HG02884 (cell line): ENCODE measurements around the gene HOXA7.

Experiments
- ATAC-seq: cut with Tn5 transposase; IDR thresholded peaks from one replicate; pipeline ENCODE4 v1.9.1; 2021; ENCODE audit warnings: mild to moderate bottlenecking, moderate library complexity; ENCODE audit not compliant: unreplicated experiment

Gene HOXA7

DNA sequence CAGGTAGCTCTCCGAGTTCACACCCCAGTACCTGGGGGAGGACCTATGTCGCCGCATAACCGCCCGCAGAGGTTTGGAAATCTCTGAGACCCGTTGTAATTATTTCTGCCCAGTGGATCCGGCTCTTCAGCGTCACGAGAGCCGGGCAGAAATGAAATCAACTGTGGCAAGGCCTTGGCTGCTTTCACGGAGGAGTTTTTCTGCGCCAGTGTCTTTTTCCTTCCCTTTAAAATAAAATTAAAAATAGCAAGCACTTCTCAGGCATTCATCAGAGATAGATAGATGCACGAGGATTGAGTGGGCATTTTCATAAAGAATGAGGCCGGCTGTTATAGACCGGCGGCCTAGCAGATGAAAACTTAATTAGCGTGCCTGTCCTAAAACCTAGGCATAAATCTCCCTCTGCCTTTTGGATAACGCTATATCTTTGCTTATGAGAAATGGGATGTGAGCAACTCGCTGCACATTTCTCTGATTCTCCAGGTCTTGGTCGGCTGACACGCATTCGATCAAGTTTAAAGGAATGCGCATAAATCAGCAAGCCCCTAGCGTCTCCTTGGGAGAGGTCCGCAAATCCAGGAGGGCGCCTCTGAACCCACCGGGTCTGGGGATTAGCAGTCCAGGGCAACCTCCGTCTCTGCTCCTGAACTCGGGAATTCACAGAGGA, 37.0 kb upstream of the HOXA7 start:
- no peak for ATAC-seq

DNA sequence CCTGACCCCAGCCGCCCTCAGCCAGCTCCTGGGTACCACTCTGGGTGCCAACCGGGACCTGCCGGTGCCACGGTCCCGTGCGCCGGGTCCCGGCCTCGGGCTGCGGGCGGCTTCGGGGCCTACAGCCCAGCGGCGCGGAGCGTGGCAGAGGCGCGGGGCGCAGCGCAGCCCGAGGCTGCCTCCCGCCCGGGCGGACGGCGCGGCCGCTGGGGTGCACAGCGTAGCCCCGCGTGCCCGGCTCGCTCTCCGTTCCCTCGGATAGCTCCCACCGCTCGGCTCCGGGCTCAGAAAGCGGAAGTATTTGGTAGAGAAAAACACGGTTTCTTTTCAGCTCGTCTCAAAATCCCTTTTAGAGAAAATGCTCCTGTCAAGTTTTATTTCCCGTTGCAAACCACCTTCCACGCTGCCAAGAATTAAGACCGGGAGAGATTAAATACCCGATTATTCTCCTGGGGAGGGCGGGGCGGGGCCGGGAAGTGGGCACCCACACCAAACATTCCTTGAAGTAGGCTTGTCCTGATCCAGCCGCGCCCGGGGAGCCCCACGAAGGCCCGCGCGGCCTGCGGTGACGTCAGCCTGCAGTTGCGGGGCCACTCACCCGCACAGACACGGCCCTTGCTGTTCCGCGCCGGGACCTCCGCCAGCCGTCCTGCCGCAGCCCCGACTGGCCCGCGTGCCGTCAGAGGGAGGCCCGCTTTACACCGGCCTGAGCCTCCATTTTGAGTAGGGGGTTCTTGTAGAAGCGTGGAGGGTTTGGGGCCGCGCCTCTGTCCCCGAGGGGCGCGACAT, 36.3 kb upstream of the HOXA7 start:
- ATAC-seq, result no peak

DNA sequence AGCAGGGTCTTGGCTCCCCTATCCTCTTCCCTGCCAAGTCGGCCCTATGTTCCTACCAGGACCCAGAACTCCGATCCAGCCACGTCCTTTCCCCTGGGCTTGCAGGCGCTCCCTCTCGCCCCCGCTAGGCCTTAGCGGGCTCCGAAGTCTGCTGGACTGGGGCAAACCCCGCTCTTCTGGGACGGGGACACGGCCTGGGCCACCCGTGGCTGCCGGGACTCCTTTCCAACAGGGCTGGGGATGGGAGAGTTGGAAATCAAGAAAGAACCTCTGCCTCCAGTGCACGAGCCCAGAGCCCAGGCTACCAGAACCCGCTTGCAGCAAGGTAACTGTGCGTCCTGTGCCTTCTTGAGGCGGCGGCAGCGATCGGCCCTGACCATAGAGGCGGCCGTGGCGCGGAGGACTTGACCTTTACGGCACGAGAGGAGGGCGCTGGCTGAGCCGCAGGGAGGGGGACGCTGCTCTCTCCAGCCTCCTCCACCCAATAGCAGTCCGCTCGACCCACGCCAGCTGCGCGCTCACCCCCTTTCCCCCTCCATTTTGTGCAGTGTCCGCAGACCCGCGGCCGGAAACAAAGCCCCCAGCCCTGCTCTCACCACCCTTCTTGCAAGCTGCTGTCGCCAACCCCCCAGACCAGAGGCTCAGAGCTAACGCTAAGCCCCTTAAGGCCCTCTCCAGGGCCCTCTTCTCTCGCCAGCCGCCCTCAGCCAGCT, 35.5 kb upstream of the HOXA7 start:
- ATAC-seq, result no peak

DNA sequence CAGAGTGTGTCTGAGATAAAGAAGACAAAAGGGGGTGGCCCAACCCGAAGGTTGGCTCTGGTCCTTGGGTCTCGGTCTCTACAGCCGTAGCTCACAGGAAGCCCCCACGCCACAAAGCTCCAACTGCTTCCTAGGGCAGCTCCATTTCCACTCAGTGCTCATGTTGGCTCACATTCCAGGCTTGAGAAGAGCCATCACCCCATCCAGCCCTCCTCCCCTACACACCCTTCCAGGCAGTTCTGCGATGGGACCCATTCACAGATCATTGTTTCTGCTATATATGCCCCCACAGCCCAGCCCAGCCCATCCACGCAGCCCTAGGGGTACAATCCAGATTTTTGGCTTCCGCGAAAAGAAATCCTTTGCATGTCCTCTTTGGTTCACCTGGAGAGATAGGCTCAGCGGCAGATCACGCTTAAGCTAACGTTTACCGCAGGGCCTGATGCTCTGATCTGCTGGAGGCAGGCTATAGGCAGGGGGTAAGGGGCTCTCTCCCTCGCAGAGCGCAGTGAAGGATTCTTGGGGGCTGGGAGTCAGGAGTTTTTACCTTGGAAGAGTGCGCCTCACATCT, 34.8 kb upstream of the HOXA7 start:
- no peak for ATAC-seq

DNA sequence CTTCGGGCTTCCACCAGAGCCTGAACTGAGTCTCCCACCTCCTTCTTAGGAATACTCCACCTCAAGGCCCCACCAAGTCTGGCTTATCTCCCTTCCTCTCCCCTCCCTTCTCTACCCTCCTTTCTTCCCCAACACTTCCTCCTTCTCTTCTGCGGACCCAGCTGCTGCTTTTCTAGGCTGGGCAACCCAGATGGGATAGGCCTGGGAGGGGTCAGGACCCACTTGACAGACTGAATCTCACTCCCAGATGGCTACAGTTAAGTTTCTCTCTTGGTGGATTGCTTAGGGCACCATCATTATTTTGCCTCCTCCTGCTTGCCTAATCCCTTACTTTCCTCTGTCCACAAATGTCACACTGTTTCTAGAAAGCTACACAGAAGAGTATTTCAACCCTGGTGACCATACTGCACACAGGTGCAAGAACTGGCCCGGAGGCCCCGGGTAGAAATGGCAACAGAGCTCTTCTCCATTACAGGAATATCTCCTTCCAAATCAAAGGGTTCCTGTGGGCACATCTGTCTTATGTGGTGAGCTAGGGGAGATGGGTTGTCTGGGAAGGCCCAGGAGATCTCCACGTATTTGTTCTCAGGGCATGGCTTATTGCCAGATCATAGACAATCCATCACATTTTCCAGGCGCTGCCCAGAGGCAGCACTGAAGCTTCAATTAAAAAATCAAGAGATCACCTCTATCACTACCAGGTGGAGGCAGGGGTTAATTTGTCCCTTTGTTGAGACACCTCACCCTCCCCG, 33.7 kb upstream of the HOXA7 start:
- ATAC-seq, result no peak

DNA sequence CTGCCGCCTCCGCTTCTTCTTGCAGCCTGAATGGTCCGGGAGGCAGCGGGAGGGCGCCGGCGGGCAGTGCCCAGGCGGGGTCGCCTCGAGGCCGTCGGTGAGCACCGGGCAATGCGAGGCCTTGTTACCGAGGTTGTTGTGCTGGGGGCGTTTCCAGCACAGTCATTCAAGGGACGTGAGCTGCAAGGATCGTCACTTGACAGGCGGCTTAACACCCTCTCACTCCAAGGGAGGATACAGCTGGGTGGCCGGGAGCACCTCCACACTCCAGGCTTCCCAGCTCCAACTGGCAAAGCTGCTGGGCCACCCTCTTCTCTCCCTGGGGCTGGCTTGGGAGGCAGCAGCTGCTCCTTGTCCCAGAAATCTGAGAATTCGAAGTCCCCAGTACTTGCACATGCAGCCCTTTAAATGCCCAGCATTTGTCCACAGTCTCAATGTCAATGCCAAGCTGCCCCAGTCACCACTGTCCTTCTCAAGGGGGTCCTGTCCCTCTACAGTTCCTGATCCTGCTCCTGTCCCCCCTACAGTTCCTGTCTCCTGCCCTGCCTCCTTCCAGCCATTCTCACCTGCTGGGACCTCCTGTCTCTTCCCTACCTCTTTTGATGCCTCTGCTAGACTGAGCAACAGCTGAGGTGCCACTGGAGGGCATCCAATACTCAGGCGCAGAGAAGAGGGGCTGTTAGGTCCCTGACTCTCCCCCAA, 33.0 kb upstream of the HOXA7 start:
- no peak for ATAC-seq

DNA sequence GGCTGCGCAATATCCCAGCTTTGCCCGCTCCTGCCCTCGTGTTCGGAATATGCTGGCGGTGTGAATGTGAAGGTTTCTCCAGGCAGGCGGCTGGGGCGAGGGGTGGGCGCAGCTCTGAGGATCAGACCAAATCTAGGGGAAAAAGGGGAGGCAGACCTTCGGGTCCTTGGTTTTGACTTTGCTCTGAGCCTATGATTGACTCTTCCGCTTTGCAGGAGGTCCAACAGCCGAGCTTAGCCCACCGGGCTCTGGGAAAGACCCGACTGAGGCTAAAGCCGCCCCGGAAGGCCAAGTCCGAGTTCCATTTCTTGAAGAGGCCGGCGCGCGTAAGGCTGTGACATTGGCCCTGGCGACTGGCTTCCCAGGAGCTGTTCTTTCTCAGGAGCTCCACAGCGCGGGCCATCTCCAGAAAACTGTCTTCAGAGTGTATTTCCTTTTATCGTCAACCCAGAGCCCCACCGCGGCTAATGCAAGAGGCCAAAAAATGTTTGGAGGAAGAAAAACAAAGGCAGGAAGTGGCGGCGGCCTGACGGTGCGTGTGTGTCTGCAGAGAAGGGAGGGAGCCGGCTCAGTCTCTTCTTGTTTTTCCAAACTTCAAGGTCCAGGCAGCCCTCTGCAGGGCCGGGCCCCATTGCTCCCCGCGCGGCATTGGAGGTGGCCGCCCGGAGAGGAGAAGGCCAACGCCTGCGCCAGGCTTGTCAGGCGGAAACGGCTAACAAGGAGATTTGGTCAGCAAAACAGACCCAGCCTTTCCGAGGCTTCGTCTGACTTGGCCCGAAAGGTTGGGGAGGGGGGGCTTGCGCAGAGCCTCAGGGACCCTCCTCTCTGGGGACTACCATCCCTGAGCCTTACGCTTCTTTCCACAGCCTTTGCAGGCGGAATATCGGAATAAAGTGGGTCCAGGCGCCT, 32.2 kb upstream of the HOXA7 start:
- no peak for ATAC-seq

DNA sequence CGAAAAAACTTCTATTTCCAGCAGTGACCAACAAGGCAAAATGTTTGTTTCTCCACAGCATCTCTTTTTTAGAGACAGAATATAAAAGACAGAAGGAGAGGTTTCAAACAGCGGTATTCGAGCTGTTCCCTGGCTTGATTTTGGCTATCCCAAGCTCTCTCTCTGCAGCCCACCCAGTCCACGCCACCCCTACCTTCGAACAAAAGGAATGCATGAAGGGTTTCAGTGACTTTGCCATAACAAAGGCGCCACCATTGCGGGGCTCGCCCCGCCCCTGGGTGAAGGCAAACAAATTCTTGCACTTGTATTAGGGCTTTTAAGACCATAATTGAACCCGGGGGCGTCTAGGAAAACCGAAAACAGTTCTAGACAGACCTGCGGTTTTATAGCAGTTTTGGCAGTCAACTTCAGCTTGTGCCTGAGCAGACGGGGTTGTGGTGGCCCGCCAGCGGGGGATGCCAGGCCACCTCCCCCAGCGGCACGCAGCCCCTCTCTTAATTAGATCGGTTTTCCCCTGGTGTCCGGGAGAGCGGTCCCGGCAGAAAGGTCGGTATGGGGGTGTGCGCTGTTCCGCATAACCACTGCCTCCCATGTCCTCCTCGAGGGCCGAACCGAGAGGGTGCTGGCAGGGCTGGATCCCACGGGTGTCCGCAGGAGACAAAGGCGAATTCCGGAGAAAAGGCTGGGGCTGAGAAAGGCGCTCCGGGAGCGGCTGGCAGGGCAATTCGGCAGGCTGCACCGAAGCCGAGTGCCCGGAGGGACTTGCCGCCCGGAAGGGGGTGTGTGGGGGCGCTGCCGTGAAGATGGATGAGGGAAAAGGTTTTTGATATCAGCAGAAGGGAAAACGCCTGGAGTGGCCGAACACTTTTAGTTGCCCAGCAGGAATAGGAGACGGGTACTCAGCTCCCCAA, 31.3 kb upstream of the HOXA7 start:
- ATAC-seq, result no peak

DNA sequence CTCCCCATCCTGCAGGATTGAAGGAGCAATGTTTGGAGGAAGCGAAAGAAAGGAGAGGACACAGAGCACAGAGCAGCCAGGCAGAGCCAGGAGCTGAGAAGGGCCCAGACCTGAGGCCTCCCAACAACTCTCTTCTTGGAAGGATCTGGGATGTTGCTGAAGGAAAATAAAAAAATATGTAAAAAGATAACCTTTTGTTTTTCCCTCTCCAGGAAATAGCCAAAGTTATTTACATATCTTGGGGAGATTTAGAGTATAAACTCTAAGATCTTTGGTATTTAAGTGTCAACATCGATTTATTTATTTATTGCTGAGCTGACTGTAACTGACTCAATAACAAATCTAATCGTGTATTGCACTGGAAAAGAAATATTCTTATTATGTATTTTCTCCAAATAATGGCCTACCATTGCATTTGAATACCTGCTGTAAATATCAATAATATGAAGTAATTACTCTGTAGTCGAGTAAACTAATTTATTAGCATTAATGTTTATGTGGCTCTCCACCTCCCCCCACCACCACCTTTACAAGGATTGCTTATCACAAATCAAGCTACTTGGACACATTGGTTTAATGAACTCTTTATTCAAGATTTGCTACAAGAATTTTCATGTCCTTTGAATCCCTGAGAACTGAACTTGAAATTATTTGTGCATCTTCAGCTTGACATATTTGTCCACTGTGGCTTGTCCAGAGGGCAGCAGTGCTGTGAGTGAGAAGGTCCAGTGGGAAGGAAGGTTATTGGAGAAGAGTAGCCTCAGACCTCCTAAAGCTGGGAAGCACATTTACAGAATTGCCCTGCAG, 30.4 kb upstream of the HOXA7 start:
- ATAC-seq, result no peak

DNA sequence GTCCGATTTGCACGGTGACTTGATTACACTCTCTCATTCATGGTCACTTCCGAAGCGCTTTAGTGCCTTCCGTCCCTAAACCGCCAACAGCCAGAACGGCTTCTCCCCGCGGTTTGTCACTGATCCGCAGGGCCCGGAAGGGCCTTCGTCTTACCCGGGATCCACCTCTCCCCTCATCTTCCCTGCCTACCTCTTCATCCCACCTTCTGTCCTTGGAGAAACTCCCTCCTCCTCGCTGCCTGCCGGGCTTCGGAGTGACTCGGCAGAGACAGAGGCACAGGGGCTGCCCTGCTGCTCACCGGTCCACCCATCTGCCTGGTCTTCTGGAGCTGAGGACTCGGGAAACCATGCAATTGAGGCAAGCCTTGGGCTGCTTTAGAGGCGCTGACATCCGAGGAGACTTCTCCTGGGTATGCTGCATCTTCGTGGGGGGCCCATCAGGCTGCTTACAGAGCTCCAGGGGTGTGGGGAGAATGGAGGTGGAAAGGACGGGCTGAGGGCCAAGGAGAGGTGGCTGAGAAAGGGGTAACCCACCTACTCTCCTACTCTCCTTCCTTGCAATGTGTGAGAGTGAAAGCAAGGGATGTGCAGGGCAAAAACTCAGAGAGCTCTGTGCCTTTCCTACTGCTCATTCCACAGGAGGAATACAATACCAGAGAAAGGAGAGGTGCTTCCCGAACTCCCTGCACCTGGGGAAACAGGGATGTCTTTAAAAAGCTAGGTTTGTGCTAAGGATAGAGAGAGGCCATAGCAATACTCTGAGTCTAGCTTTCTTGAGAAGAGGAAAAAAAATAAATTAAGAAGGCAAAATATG, 29.6 kb upstream of the HOXA7 start:
- ATAC-seq, result no peak

DNA sequence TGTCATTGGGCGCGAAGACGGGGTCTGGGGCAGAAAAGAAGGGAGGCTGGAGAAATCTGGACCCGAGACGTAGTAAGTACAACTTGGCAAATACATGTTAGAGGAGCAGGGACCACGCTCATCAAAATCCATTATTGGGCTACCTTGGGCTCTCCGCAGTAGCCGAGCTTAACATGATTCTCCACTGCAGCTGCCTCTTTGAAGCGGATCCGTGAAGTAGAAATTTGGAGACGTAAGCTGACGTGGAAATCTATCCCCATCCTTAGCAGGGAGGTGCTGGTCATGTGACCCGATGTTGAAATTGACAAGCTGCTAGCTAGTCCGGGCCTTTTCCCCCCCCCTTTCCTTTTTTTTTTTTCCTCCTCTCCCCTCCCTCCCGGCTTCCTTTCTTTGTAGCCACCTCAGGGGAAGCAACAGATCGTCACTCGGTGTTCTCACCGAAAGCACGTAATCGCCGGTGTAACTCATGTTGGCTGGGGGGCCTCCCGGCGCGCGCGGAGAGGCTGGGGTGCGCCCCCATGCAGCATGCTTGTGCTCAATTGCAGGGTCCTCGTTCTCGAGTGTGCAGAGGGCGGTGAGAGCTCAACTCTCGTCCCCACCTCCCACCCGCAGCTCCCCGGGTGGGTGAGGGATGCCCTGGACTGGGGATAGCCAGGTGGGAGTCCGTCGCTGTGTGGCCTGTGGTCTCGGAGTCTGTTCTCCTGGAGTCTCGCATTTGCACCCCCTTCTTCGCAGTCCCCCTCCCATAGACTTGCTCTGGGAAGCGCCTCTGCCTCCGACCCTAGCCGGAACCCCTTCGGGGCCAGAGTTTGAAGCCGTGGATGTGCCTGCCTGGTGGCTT, 28.8 kb upstream of the HOXA7 start, which contains the start of gene HOXA11:
Gene HOXA11 (minus strand): TSS at position 220 of the 841 bp plus-strand sequence. CDS start 88 bp downstream, at position 132.
- ATAC-seq, result no peak

DNA sequence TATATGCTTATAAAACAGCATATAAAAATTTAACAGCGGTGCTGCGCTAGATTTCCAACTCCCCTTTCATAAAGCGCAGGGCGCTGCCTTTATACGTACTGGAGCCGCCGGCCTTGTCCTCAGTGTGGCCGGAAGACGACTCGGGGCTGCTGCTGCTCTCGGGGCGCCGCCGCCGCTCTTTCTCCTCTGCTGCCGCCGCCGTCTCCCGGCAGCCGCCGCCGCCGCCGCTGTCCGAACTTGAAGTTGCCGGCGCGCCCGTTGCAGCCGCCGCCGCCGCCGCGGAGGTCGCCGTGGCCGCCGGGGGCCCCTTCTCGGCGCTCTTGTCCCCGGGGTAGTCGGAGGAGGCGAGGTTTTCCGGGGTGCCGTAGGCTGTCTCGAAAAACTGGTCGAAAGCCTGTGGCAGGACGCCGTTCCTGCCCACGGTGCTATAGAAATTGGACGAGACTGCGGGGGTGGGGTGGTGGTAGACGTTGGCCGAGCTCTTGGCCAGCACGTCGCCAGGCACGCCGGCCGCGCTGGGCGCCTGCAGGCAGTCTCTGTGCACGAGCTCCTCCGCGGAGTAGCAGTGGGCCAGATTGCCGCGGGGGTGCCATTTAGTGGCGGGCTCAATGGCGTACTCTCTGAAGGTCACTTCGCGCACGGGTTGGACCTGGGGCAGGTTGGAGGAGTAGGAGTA, 28.0 kb upstream of the HOXA7 start:
- ATAC-seq, result no peak

DNA sequence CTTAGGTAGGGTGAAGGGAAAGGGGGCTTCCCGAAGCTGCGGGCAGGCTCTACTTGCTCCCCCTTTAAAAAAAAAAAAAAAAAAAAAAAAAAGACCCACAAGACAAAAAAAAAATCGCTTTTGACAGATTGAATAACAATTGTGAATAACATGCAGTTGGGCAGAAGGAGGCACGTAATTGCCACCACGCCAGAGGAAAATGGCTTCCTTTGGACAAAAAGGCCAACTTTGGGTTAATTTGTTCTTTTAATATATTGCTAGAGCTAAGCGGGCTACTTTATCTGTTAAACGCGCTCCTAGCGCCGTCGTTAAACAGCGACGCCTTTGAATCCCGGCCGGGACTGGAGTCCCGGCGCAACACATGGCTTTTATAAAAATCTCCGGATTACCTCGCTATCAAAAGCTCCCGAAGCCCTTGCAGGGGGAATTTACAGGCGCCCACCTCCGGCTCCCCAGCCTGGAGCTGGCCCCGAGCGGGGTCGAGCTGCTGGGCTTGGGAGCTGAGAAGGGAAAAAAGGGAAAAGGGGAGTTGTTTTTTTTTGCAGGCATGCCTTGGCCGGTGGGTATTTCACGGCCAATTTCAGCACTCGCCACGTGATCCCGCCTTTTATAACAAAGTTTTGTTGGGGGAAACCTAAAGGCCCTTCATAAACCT, 27.3 kb upstream of the HOXA7 start:
- ATAC-seq, result no peak

DNA sequence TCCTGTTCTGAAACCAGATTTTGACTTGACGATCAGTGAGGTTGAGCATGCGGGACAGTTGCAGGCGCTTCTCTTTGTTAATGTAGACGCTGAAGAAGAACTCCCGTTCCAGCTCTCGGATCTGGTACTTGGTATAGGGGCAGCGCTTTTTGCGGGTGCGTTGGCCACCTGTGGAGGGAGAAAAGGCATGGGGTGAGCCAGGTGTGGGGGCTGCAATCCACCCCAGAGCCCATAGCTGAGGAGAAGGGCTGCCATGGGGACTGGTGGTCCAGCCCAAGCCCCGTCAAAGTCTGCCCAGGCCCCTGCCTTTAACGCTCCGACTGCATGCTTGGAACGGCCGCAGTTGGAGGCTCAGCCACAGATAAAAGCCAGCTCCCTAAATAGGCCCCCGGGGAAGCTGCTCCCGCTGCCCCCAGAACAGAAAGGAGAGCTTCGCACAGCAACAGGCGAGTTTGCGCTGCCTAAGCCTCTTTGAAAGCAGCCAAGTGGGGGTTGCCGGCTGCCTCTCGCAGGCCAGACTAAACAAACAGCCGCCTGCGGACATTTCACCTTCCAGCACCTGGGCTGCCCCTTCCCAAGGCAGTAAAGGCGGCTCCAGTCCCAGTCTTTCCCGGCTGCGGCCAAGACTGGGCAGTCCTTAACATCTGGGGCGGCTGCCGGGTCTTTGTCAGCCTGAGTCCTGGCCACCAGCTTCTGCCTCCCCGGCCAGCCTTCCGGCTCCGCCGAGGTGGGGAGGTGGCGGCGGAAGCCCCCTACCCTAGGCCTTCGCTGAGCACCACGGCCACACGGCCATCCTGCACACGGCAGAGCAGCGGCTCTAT, 26.6 kb upstream of the HOXA7 start:
- ATAC-seq, result no peak
